Inflammatory macrophage treated with lipopolysaccharide for 1 hour (primary cell): Measurements from ENCODE around the gene SPG21.

Source experiments
- DNase-seq, 2 donors: peaks; one replicate each; pipeline ENCODE4 v3.0.0-alpha.2; 2020 to 2022

The SPG21 gene

DNA sequence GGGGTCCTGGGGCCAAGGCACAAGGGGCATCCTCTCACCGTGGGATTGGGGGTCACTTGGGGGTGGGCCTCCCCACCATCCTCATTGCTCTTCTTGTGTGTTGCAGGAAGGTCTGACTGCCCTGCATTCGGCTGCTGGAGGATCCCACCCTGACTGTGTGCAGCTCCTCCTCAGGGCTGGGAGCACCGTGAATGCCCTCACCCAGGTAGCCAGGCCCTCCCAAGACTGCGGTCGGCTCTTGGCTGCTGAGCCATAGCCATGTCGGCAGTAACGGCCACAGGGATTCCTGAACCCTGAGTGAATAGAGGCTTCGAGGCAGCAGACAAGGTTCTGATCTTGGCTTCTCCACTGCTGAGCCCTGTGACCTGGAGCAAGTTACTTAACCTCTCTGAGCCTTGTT lies 58.3 kb downstream of the SPG21 start:
- DNase-seq: no peak

GRCh38 chr15:64930778-64931371 lies 58.8 kb downstream of the SPG21 start:
- no peak for DNase-seq

- no peak for DNase-seq
These were observed 59.6 kb downstream of the SPG21 start for GRCh38 chr15:64930019-64930652.

DNA sequence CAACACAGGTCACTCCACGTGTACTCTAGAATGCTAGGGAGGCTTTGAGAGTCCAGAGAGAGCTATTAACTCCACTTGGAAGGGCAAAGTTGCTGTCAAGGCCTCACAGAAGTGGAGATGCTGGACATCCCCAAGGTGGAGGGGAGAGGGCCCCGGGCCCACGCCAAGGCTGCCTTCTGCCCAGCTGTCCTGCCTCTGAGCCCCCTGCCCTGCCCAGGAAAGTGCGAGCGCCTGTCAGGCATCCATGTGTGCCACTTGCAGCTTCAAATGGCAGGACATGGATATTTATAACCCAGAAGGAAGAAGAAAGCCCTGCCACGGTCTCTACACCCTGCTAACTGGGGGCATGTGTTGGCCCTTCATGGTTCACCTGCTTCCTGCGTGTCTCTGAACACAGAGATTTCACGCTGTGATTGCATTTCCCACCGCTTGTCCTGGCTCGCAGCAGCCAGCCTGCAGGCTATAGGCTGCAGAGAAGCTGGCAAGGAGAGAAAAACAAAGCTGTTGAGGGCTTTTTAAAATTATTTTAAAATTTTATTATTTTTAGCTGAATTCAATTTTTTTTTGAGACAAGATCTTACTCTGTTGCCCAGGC lies 61.0 kb downstream of the SPG21 start:
- no peak for DNase-seq

GRCh38 chr15:64926661-64927060 lies 63.1 kb downstream of the SPG21 start:
- no peak for DNase-seq

- DNase-seq: no peak
These were observed 64.1 kb downstream of the SPG21 start for GRCh38 chr15:64925335-64926330.

DNA sequence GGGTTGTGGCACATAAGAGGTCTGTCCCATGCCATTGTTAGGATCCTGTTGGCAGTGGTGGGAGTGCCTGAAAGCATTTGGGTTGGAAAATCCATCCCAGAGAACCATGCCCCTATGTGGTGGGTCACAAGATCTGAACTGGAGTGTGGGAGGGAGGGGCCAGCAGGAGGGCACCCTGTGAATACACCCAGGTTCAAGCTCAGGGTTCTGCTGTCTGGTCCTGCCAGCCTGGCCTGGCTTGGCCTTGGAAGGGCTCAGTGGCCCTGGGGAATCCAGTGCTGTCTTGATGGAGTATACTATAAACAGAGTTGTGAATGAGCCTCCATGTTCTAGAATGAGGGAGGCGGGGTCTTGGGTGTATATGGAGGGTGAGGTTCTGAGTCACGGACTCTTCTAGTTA lies 66.2 kb downstream of the SPG21 start:
- no peak for DNase-seq

DNA sequence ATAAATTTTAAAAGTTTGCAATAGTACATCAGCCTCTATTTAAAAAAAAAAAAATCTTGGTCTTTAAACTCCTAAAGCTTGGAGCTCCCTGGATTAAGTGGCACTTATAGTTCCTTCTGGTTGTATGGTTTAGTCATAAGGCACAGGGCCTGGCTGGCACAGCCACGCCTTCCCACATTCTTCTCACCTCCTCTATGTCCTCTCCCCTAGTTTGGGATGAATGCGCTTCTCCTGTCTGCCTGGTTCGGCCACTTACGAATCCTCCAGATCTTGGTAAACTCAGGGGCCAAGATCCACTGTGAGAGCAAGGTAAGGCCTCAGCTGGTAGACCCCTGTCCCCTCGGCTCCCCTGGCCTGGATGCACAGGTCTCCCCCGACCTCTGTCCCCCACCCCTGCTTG lies 68.0 kb downstream of the SPG21 start:
- DNase-seq: no peak

DNA sequence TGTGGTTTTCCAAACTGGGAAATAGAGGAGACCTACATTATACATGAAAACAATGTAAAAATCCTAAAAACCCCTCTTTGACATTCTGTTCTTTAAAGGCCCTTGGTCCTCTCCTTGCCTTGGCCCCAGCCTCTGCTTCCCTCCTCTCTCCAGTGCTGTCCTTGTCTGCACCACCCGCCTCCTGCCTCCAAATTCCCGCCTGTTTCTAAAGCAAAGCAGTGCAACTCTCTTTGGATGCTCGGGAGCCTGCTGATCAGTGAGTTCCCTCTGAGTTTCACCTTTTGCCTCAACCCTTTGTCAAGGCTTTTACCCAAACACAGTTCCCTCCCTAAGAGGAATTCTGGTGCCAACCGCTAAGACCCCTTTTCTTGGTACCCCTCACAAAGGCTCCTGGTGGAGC lies 70.0 kb downstream of the SPG21 start:
- DNase-seq: no peak

DNA sequence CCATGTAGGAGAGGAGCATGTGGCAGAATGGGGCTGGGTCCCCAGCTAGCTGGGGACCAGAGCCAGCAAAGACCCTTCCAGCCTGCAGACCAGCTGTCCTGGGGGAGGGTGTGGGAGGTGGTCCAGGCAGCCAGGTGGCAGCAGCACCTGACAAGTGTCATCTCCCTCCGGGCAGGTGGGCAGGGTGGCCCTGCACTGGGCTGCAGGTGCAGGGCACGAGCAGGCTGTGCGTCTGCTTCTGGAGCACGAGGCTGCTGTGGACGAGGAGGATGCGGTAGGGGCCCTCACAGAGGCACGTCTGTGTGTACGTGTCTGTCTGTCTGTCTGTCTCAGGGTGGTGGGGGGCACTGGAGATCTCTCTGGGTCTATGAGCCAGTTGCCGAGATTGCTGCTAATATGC lies 72.5 kb downstream of the SPG21 start:
- DNase-seq: no peak

- no peak for DNase-seq
These were observed 73.3 kb downstream of the SPG21 start for GRCh38 chr15:64916365-64916764.

DNA sequence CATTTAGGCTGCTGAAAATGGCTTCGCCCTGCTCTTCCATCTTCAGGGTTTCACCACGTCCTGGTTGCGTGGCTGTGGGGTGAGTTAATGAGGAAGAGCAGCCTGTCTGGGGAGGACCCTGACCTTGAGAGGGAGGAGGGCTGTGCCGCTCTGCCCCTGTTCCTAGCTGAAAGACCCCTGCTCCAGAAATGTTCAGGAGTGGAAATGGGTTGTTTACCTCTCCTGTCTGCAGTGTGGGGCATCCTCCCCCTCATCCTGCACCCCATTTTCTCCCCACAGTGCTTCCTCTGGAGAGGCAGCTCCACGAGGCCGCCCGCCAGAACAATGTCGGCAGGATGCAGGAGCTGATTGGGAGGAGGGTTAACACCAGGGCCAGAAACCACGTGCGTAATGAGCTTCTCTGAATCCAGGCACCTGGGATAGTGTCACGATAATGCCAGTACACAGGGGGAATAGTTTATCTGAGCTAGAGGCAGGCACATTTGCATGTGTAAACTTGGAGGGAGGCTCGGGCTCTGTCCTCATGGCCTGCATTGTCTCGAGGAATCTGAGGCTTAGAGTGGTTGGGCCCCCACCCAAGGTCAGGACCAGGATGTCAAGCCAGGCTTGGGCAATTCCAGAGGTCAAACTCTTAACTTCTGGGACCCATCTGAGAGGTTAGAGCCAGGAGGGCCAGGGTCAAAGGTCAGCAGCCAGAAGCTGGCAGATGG lies 74.0 kb downstream of the SPG21 start:
- DNase-seq: no peak
